HG02884 (cell line): ENCODE results near the gene IL12RB2.

Source experiments
- ATAC-seq: cut with Tn5 transposase; IDR thresholded peaks from one replicate; pipeline ENCODE4 v1.9.1; 2021; ENCODE audit warnings: mild to moderate bottlenecking, moderate library complexity; ENCODE audit not compliant: unreplicated experiment

IL12RB2 gene

GRCh38 chr1:67347688-67348472, 40.2 kb downstream of the IL12RB2 start:
- ATAC-seq, result no peak

DNA sequence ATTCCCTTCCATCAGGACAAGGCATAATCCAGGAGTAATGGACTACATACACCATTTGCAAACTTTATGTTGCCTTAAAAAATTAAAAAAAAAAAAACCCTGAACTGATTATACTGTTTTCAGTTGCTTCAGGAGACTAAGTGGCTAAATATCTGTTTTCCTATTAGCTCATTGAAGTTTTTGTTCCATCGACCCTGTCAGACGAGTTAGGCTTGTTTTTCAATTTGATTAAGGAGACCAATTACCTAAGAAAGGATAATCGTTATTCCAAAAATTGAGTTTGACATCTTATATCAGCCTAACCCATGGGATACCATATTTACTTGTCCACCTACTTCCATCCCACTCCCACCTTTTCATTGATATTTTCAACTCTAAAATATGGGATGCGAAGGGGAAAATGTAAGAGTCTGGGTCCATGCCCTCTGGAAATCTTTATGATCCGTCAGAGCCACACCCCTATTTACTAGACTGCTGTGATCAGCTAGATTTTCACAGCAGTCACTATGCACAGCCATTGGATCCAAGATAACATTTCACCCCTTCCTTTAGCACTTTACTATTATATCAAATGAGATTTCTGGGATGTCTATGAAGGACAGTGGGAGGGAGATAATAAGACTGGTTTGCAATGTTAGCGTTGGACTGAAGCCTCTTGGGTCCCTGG, 41.0 kb downstream of the IL12RB2 start:
- no peak for ATAC-seq

DNA sequence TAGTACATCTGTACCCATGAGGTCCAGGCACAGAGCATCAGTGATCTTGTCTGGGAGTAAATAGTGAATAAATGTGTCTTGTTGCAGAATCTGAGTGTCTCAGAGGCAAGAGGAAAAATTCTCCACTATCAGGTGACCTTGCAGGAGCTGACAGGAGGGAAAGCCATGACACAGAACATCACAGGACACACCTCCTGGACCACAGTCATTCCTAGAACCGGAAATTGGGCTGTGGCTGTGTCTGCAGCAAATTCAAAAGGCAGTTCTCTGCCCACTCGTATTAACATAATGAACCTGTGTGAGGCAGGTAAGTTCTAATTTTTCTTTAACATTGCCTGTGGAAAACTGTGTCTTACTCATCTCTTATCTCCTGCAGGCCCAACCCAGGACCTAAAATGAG, 43.1 kb downstream of the IL12RB2 start:
- peak; percentile 79 for ATAC-seq

GRCh38 chr1:67352211-67352610, 44.5 kb downstream of the IL12RB2 start:
- ATAC-seq, result no peak

- ATAC-seq, result no peak
These were observed 48.2 kb downstream of the IL12RB2 start for GRCh38 chr1:67355745-67356424.

DNA sequence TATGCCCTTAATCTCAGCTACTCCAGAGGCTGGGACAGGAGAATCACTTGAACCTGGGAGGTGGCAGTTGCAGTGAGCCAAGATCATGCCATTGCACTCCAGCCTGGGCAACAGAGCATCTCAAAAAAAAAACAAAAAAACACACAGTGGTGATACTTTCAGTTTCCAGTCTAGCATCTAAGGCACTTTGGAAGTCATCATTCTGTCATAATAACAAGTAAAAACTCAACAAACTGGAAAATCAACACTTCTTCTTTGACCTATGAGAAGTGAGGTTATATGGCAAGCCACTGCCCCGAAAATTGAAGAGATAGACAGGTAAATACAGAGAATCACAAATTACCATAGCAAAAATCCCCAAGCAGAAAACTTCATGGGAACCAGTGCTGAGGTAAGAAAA, 51.9 kb downstream of the IL12RB2 start:
- ATAC-seq, result no peak

- ATAC-seq, result no peak
These were observed 54.0 kb downstream of the IL12RB2 start for GRCh38 chr1:67361641-67362040.

- no peak for ATAC-seq
These were observed 59.8 kb downstream of the IL12RB2 start for GRCh38 chr1:67367370-67368045.

- no peak for ATAC-seq
These were observed 60.4 kb downstream of the IL12RB2 start for GRCh38 chr1:67368046-67368514.

DNA sequence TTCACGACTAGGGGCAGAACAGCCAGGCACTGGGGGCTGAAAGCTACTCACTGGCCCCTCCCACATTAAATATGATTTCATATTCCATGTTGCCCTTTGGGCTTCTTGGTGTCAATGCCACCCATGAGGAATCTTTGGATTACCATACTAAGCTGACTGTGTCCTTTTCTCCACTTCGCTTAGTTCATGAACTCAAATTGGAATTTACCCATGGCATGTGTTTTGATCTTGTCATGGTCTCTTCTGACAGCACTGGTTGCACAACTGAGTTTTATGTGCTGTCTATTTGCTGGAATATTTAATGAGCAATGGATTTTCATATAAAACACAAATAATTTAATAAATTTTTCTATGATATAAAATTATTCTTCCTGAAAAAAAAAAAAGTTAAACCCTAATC, 63.4 kb downstream of the IL12RB2 start:
- no peak for ATAC-seq

- no peak for ATAC-seq
These were observed 64.0 kb downstream of the IL12RB2 start for GRCh38 chr1:67371681-67372080.

DNA sequence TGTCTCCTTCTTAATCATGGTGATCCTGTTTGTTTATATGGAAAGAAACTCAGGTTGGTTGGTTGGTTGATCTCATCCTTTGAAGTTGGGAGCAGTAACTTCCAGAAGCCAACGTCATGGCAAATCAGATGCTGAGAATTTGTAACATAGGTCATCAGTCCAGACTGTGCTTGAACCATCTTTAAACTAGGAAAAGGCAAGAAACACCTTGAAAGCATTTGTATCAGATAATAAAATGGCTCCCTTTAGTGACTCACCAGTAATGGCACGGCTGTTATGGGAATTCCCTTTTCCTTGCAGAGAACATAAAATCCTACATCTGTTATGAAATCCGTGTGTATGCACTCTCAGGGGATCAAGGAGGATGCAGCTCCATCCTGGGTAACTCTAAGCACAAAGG, 64.5 kb downstream of the IL12RB2 start:
- ATAC-seq, result no peak

- ATAC-seq, result no peak
These were observed 65.2 kb downstream of the IL12RB2 start for GRCh38 chr1:67372898-67373297.

DNA sequence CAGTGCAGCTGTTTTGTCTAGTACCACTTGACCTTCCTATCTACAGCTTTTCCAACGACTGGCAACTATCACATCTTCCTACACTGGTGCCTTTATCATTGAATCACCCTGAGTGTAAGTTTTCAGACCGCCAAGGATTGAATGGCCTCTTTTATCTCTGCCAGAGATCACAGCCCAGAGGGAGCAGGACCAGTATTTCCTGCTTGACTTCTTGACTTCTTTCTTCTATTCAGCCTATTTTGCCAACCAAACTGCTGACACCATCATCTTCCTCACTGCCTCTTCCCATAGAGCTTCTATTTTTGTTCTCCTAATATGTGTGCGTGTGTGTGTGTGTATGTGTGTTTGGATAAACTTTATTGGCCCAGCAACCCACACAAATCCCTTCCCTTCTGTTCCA, 68.7 kb downstream of the IL12RB2 start:
- ATAC-seq, result no peak

GRCh38 chr1:67377253-67377652, 69.6 kb downstream of the IL12RB2 start:
- ATAC-seq, result no peak

- ATAC-seq, result no peak
These were observed 73.5 kb downstream of the IL12RB2 start for GRCh38 chr1:67381154-67381553.

- no peak for ATAC-seq
These were observed 74.6 kb downstream of the IL12RB2 start for GRCh38 chr1:67382292-67382691.

DNA sequence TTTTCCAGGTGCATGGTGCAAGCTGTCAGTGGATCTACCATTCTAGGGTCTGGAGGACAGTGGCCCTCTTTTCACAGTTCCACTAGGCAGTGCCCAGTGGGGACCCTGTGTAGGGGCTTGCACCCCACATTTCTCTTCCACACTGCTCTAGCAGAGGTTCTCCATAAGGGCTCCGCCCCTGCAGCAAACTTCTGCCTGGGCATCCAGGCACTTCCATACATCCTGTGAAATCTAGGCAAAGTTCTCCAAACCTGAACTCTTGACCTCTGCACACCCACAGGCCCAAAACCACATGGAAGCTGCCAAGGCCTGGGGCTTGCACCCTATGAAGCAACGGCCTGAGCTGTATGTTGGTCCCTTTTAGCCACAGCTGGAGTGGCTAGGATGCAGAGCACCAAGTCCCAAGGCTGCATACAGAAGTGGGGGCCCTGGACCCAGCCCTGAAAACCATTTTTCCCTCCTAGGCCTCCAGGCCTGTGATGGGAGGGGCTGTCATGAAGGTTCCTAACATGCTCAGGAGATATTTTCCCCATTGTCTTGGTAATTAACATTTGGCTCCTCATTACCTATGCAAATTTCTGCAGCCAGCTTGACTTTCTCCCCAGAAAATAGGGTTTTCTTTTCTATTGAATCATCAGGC, 76.4 kb downstream of the IL12RB2 start:
- no peak for ATAC-seq

DNA sequence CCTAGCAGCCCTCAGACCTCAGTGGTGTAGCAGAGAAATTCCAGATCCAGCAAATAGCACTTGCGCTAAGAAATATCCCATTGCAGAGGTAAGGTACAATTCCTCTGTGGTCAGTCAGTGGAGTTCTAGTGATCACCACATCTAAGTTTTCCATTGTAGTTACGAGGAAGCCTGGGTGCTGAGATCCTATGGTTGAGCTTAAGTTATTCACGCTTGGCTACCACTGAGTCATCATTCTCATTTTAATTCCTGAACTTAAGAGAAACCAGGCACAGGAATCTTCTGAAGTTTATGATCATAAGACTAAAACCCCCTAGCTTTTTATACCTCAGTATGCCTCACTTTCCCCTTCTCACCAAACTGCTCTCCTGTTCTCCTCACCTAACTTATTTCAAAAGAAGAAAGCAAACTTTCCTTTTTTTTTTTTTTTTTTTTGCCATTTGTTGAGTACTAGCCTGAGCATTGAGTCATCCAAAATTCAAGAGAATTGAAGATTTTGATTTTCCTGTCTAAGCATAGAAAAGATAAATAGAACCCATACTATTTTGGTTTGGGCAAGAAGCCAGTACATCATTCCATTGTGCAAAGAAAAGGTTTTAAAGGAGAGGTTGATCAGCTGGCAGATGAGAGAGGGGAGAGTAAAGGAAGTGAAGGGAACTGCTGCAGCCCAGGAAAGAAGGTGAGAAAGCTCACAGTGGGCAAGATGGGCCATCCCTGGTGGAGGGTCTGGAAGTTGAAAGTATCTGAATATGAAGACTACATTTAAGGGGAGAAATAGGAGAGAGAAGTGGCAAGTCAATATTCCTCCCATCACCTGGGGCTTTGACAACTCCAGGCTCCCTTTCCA, 82.6 kb downstream of the IL12RB2 start:
- no peak for ATAC-seq

- ATAC-seq, result no peak
These were observed 85.6 kb downstream of the IL12RB2 start for GRCh38 chr1:67393240-67393639.
